CD8-positive, alpha-beta memory T cell (primary cell): Measurements from ENCODE around the gene EEF1G. TPM values are rescaled to one million over a fixed set of nuclear protein-coding genes. Genes with fewer than 3 reads are reported as not detected.
"Not testable (repeated sequence)": the region's sequence is repeated elsewhere in the genome, so short reads cannot be mapped to it uniquely, and the experiment has no call there.

Source experiments
- CTCF ChIA-PET: fragments of 350-600 bp; sonication (Branson Sonifier 250); formaldehyde crosslinking; loops from one replicate; lab custom pipeline; 2021; ENCODE audit warnings: antibody characterized with exemption; lab: Charles Lee
- POLR2A ChIA-PET: fragments of 350-600 bp; sonication (Branson Sonifier 250); formaldehyde crosslinking; loops from one replicate; lab custom pipeline; 2021; ENCODE audit warnings: antibody characterized with exemption; lab: Charles Lee
- DNase-seq, 5 donors: peaks; one replicate each; pipeline versions ENCODE4 v3.0.0 to v3.0.0-alpha.2; 2020 to 2022; ENCODE audit warnings: mixed read lengths in 1 of 5
- H3K27ac ChIP-seq: one replicate; pipeline ENCODE4 v1.7.0; 2013; ENCODE audit warnings: low read depth, mild to moderate bottlenecking, low read length, moderate library complexity
- H3K27me3 ChIP-seq: 2 replicates; pipeline ENCODE4 v1.7.0; 2013; ENCODE audit warnings: low read length, mild to moderate bottlenecking; ENCODE audit not compliant: insufficient read depth, poor library complexity, severe bottlenecking
- H3K36me3 ChIP-seq: 2 replicates; pipeline ENCODE4 v1.7.0; 2013; ENCODE audit warnings: mild to moderate bottlenecking, low read length, moderate library complexity; ENCODE audit not compliant: insufficient read depth
- H3K4me1 ChIP-seq: 2 replicates; pipeline ENCODE4 v1.7.0; 2013; ENCODE audit warnings: mild to moderate bottlenecking, low read length, moderate library complexity; ENCODE audit not compliant: insufficient read depth
- H3K4me3 ChIP-seq: 2 replicates; pipeline ENCODE4 v1.7.0; 2013; ENCODE audit warnings: mild to moderate bottlenecking, low read length
- H3K9me3 ChIP-seq: 2 replicates; pipeline ENCODE4 v1.7.0; 2013; ENCODE audit warnings: mild to moderate bottlenecking, low read length
- H3K27ac Mint-ChIP-seq, 8 donors: one replicate each; pipeline ENCODE4 v1.8.0; 2020 to 2021; ENCODE audit warnings: mixed read lengths in 8 of 8, mild to moderate bottlenecking in 6 of 8, inconsistent platforms in 3 of 8, moderate library complexity in 3 of 8
- H3K27me3 Mint-ChIP-seq, 2 donors: one replicate each; pipeline ENCODE4 v1.8.0; 2020 to 2021; ENCODE audit warnings: mixed read lengths in 2 of 2, mild to moderate bottlenecking in 1 of 2, moderate library complexity in 1 of 2
- H3K36me3 Mint-ChIP-seq, 3 donors: one replicate each; pipeline ENCODE4 v1.8.0; 2020 to 2021; ENCODE audit warnings: mixed read lengths in 3 of 3, inconsistent platforms in 1 of 3, mild to moderate bottlenecking in 1 of 3
- H3K4me1 Mint-ChIP-seq, 3 donors: one replicate each; pipeline ENCODE4 v1.8.0; 2020 to 2021; ENCODE audit warnings: mixed read lengths in 3 of 3, inconsistent platforms in 1 of 3, mild to moderate bottlenecking in 1 of 3
- H3K4me3 Mint-ChIP-seq, 7 donors: one replicate each; pipeline ENCODE4 v1.8.0; 2020 to 2021; ENCODE audit warnings: mixed read lengths in 7 of 7, mild to moderate bottlenecking in 6 of 7, moderate library complexity in 4 of 7, inconsistent platforms in 2 of 7
- H3K9me3 Mint-ChIP-seq, 5 donors: one replicate each; pipeline ENCODE4 v1.8.0; 2020 to 2022; ENCODE audit warnings: mixed read lengths in 5 of 5, mild to moderate bottlenecking in 3 of 5, moderate library complexity in 2 of 5, inconsistent platforms in 1 of 5
- polyA plus RNA-seq: library from polyadenylated mRNA; unstranded; fragments of 300-500 nt; fragmentation: Illumina TruSeq; gene quantifications from one replicate; pipeline ENCODE4 v1.2.3, GENCODE V29; 2021
- total RNA-seq, 2 experiments: library from RNA; stranded (reverse); gene quantifications; one replicate each; pipeline ENCODE4 v1.2.3, GENCODE V29; 2021

Gene EEF1G, protein sequence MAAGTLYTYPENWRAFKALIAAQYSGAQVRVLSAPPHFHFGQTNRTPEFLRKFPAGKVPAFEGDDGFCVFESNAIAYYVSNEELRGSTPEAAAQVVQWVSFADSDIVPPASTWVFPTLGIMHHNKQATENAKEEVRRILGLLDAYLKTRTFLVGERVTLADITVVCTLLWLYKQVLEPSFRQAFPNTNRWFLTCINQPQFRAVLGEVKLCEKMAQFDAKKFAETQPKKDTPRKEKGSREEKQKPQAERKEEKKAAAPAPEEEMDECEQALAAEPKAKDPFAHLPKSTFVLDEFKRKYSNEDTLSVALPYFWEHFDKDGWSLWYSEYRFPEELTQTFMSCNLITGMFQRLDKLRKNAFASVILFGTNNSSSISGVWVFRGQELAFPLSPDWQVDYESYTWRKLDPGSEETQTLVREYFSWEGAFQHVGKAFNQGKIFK
- total RNA-seq (1,000 to 10,000 TPM; 1,800 to 1,846 TPM), polyA plus RNA-seq (1,157 TPM)

DNA sequence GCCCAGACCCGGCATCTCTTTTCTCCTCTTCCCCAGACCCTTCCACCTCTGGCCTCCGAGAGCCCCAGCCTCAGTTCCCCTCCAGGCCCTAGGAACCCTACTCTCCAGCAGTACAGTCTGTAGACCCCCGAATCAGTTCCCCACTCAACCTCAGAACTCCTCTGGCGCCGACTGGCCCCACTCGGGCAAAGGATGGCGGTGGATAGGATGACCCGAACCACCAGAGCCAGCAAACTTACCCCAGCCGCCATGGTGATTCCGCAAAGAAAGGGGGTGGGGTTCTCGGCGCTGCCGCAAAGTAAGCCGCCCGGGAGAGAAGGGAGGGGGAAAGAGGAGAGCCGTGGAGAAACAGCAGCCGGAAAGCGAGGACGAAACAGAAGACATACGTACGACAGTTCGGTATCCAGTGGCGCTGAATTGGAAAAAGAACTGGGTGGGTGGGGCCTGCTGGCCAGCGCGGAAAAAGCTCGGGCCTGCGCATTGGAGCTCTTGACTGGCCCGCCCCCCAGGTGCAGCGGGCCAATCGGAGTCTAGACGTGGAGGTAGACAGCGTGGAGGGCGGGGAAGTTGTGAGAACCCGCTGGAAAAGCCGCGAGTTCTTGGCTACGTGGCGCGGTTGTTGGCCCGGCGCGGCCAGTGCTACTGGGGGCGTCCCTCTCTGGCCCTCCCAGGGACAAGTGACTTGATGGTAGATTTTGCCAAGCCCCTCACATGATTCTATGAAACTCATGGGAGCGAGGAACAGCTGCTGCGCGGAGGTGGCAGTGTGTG is at the start of gene EEF1G:
Gene EEF1G, minus strand, starts transcription at position 300 of the 771 bp plus-strand sequence. Its CDS starts 49 bp downstream, at position 251.
- Mint-ChIP-seq H3K9me3 (no peaks in the 10 kb centered on the region), H3K27ac (peak within 1 kb of the TSS; percentile 90 to 97 (median 95)), H3K4me3 (peak within 1 kb of the TSS; percentile 90 to 98 (median 96)), H3K4me1 (peaks cover 46 to 59% (median 52%) of the 10 kb centered on the region in 3 donors), H3K27me3 (no peaks in the 10 kb centered on the region), H3K36me3 (peaks cover 10 to 84% (median 13%) of the 10 kb centered on the region in 3 donors)
- Histone ChIP-seq H3K36me3 (peaks cover 39% of the 10 kb centered on the region), H3K27ac (peak within 1 kb of the TSS; percentile 93), H3K9me3 (no peaks in the 10 kb centered on the region), H3K4me1 (peaks cover 24% of the 10 kb centered on the region), H3K27me3 (no peaks in the 10 kb centered on the region), H3K4me3 (peak within 1 kb of the TSS; percentile 94)
- DNase-seq = peak; percentile 96 to 100 (median 99)
- ChIA-PET CTCF (interaction anchor here (0.7 to 2.8 kb wide), 15 partner anchors 12 to 258 kb away, joined by 3 to 17 read pairs (median 4); partner anchors contain the start of genes B3GAT3, C11orf98, CSKMT and HNRNPUL2), POLR2A (interaction anchor here (0.6 to 3.0 kb wide), 19 partner anchors 14 to 466 kb away, joined by 3 to 49 read pairs (median 5); partner anchors contain the start of genes AHNAK, B3GAT3, C11orf98 and CSKMT)

DNA sequence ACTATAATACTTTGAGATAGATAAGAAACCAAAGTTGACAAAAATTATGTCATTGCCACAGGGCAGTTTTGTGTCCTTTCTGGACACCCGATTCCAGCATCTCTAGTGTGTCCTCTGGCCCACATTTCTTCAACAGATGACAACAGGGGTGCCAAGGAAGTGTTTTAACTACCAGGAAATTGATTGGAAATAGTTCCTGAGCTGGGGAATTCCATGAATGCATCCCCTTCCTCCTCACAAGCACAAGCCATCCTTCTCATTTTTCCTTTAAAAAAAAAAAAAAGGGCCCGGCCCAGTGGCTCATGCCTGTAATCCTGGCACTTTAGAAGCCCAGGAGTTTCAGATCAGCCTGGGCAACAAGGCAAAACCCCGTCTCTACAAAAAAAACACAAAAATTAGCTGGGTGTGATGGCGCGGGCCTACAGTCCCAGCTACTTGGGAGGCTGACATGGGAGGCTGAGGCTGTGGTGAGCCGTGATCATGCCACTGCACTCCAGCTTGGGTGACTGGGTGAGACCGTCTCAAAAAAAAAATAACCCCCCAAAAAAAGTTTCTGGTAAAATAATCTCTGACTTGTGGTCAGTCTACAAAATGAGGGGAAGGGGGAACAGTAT is 48.9 kb upstream of the EEF1G start:
- Histone ChIP-seq H3K27ac (peak overlapping the region; percentile 80), H3K36me3 (peaks cover 20% of the 10 kb centered on the region), H3K9me3 (no peaks in the 10 kb centered on the region), H3K4me1 (peaks cover 16% of the 10 kb centered on the region), H3K27me3 (no peaks in the 10 kb centered on the region), H3K4me3 (no peak overlapping the region)
- Mint-ChIP-seq H3K36me3 (peaks cover 0 to 49% (median 6%) of the 10 kb centered on the region in 3 donors), H3K4me1 (peaks cover 15 to 28% (median 26%) of the 10 kb centered on the region in 3 donors), H3K9me3 (no peaks in the 10 kb centered on the region), H3K4me3 (peak overlapping the region; percentile 77 to 94 (median 89)), H3K27ac (peak overlapping the region; percentile 89 to 99 (median 93)), H3K27me3 (peaks cover 0 to 1% of the 10 kb centered on the region in 2 donors)
- no peak for DNase-seq
- ChIA-PET POLR2A (interaction anchor here (0.8 to 3.5 kb wide), 13 partner anchors 10 to 233 kb away, joined by 3 to 34 read pairs (median 7); partner anchors contain the start of genes C11orf98, CSKMT, EEF1G and EML3), CTCF (interaction anchor here (0.9 to 3.7 kb wide), 10 partner anchors 11 to 71 kb away, joined by 3 to 24 read pairs (median 4); partner anchors contain the start of genes C11orf98, CSKMT, EML3 and GANAB)

DNA sequence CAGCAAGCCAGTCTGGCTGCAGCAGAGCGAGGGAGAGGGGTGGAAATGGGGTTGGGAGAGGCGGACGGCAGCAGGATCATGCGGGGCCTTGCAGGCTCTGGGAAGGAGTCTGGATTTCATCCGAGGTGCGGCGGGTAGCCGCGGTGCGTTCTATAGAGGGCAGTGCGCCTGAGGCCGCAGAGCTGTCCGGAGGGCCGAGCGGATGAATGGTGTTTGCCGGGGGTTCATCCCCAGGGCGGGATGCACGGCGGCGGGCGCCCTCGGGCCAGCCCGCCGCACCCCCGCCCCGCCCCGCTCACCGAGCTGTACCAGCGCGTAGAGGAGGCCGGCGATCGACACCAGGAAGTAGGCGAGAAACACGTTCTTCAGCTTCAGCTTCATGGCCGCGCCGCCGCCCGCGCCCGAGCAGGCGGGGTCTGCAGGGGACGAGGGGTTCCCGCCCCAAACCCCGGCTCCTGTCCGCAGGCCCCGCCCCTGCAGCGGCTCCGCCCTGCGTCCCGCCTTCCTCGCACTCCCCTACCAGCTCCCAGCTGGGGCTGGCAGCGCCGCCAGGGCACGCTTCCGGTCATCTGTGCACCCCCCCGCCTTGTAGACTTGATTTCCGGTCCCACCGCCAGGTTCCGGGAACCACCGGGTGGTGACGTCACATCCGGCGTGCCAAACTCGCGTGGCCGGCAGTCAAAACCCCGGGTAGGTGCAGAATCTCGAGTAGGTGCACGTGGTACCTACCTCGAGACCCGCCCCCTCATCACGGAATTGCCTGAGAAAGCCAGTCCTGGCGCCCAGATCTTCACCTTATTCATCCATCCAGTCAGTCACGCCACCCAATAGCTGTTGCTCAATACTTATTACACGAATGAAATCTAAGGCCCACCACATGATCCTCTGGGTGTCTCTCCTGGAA is 48.1 kb upstream of the EEF1G start, which contains the start of gene B3GAT3:
Gene B3GAT3, minus strand, starts transcription at position 420 of the 904 bp plus-strand sequence. Its CDS starts 39 bp downstream, at position 381.
- Histone ChIP-seq H3K4me3 (peak within 1 kb of the TSS; percentile 94), H3K36me3 (peaks cover 14% of the 10 kb centered on the region), H3K4me1 (peaks cover 16% of the 10 kb centered on the region), H3K27ac (peak within 1 kb of the TSS; percentile 80), H3K9me3 (no peaks in the 10 kb centered on the region), H3K27me3 (no peaks in the 10 kb centered on the region)
- peak; percentile 95 to 98 (median 97) for DNase-seq
- ChIA-PET CTCF (interaction anchor here (0.9 to 3.7 kb wide), 16 partner anchors 8 to 81 kb away, joined by 3 to 24 read pairs (median 3); partner anchors contain the start of genes C11orf98, CSKMT, EEF1G and EML3), POLR2A (interaction anchor here (0.6 to 3.5 kb wide), 19 partner anchors 10 to 260 kb away, joined by 3 to 34 read pairs (median 5); partner anchors contain the start of genes C11orf98, CSKMT, EEF1G and EML3)
- peaks cover 15 to 28% (median 26%) of the 10 kb centered on the region in 3 donors for H3K4me1 Mint-ChIP-seq
- H3K27me3 Mint-ChIP-seq = peaks cover 0 to 1% of the 10 kb centered on the region in 2 donors
- peaks cover 0 to 49% (median 3%) of the 10 kb centered on the region in 3 donors for H3K36me3 Mint-ChIP-seq
- peak within 1 kb of the TSS; percentile 90 to 96 (median 94) for H3K4me3 Mint-ChIP-seq
- H3K9me3 Mint-ChIP-seq = no peaks in the 10 kb centered on the region
- H3K27ac Mint-ChIP-seq = peak within 1 kb of the TSS; percentile 89 to 100 (median 97)

DNA sequence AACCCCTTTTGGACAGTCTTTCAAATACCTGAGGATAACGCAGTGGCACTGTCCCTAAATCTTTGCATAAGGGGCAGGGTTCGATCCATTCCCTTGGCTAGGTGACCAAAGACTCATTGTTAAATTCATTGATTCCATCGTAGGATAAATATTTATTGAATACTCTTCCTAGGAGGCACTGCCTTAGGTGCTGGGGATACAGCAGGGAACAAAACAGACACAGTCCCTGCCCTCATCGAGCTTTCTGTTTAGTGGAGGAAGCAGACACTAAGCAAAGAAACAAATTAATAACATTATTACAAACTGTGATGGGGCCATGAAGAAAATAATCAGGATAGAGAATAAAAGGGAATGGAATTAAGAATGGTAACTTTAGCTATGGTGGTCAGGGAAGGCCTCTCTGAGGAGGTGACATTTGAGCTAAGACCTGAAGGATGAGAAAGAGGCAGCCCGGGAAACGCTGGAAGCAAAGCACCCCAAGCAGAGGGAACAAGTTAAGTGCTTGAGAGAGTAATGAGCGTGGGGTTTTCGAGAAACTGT is 47.4 kb upstream of the EEF1G start:
- Mint-ChIP-seq H3K27me3 (peaks cover 0 to 1% of the 10 kb centered on the region in 2 donors), H3K4me1 (peaks cover 15 to 30% (median 26%) of the 10 kb centered on the region in 3 donors), H3K36me3 (peaks cover 0 to 47% (median 0%) of the 10 kb centered on the region in 3 donors), H3K4me3 (peak overlapping the region; percentile 90 to 96 (median 94)), H3K9me3 (no peaks in the 10 kb centered on the region), H3K27ac (peak overlapping the region; percentile 89 to 100 (median 97))
- H3K4me3 ChIP-seq = peak overlapping the region; percentile 94
- CTCF ChIA-PET = interaction anchor here (0.7 to 3.7 kb wide), 15 partner anchors 9 to 82 kb away, joined by 3 to 24 read pairs (median 3); partner anchors contain the start of genes EEF1G, EML3, GANAB and LBHD1
- H3K27me3 ChIP-seq = no peaks in the 10 kb centered on the region
- no peaks in the 10 kb centered on the region for H3K9me3 ChIP-seq
- POLR2A ChIA-PET = interaction anchor here (0.6 to 3.5 kb wide), 14 partner anchors 9 to 260 kb away, joined by 3 to 34 read pairs (median 6); partner anchors contain the start of genes C11orf98, CSKMT, EEF1G and EML3
- DNase-seq = no peak
- peak overlapping the region; percentile 80 for H3K27ac ChIP-seq
- peaks cover 6% of the 10 kb centered on the region for H3K36me3 ChIP-seq
- H3K4me1 ChIP-seq = peaks cover 16% of the 10 kb centered on the region

DNA sequence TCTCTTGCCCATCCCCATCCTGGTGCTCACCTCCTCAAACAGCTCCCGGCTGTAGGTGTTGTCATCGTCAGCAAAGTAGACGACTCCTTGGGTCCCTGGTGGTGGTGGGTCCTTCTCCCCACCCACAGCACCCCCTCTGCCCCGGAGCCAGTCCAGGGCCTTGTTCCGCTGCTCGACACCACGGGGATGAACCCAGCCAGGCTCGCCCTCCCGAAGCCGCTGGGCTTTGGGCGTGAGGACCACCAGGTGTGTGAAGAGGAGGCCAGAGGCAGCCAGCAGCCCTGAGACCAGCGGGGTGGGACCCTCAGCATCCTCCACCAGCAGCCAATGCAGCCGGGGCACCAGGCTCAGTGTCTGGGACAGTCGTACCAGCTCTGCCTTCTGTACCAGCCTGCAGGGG is 43.3 kb upstream of the EEF1G start:
- H3K4me3 Mint-ChIP-seq, H3K27me3 ChIP-seq, H3K27me3 Mint-ChIP-seq, H3K4me3 ChIP-seq, H3K36me3 ChIP-seq, H3K9me3 ChIP-seq, H3K9me3 Mint-ChIP-seq, DNase-seq, H3K27ac ChIP-seq: not testable (repeated sequence)
- Mint-ChIP-seq H3K4me1 (peaks cover 28 to 46% (median 34%) of the 10 kb centered on the region in 3 donors), H3K27ac (peak overlapping the region in 2 of 8 donors; percentile 57 to 71), H3K36me3 (peaks cover 0 to 45% (median 2%) of the 10 kb centered on the region in 3 donors)
- ChIA-PET POLR2A (interaction anchor here (0.6 to 1.0 kb wide), 2 partner anchors 18 to 110 kb away, joined by 3 read pairs; partner anchors contain the start of gene HNRNPUL2), CTCF (interaction anchor here (1.2 to 3.0 kb wide), 2 partner anchors 24 to 25 kb away, joined by 5 to 10 read pairs; partner anchors contain the start of gene TUT1)
- peaks cover 21% of the 10 kb centered on the region for H3K4me1 ChIP-seq

DNA sequence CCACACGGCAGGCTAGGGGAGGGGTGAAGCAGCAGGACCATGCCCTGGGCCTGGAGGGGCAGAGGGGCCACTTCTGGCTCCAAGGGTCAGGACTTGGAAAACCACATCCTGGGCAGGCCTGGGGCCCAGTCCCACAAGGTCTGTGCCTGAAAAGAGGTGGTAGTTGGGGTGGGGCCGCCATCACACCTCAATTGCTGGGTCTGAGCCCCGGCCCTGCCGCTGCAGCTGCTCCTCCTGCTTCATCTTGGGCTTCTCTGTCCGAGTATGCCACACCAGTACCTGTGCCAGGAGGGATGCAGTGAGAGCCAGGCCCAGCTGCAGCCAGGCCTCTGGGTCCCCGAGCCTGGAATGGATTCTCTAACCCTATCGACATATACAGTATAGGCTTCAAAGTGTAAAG is 41.8 kb upstream of the EEF1G start:
- peaks cover 0 to 44% (median 2%) of the 10 kb centered on the region in 3 donors for H3K36me3 Mint-ChIP-seq
- Histone ChIP-seq H3K27me3 (no peaks in the 10 kb centered on the region), H3K9me3 (no peaks in the 10 kb centered on the region), H3K4me1 (peaks cover 25% of the 10 kb centered on the region), H3K4me3 (no peak overlapping the region), H3K36me3 (peaks cover 3% of the 10 kb centered on the region), H3K27ac (no peak overlapping the region)
- POLR2A ChIA-PET = interaction anchor here (0.6 kb wide), 1 partner anchor 65 kb away, joined by 6 read pairs; no protein-coding TSS in a partner anchor
- peak overlapping the region in 1 of 8 donors; percentile 56 for H3K27ac Mint-ChIP-seq
- peaks cover 30 to 50% (median 36%) of the 10 kb centered on the region in 3 donors for H3K4me1 Mint-ChIP-seq
- H3K9me3 Mint-ChIP-seq = no peaks in the 10 kb centered on the region
- H3K4me3 Mint-ChIP-seq = no peak overlapping the region
- H3K27me3 Mint-ChIP-seq = no peaks in the 10 kb centered on the region
- CTCF ChIA-PET = interaction anchor here (1.2 to 3.0 kb wide), 2 partner anchors 24 to 48 kb away, joined by 3 to 10 read pairs; partner anchors contain the start of gene TUT1
- no peak for DNase-seq
